Heart left ventricle (tissue), 13 donors: ENCODE data around the gene METRN.

Source experiments
- POLR2A ChIP-seq, 2 donors: fragments of 450-650 bp; IDR thresholded peaks; one replicate each; pipeline ENCODE4 v1.6.1; 2017; ENCODE audit warnings: antibody characterized with exemption in 2 of 2, mild to moderate bottlenecking in 2 of 2, moderate library complexity in 2 of 2
- TF ChIP-seq, protein P1 (sequence below), 12 donors: fragments of 200-600 bp; sonication (generic) in 4 of 12; IDR thresholded peaks; one replicate each; pipeline versions ENCODE4 v1.5.0 to v1.8.0; 2018 to 2022; ENCODE audit warnings: antibody characterized with exemption in 12 of 12, mild to moderate bottlenecking in 5 of 12
- donor health status: ischemic (EF 13 %, LVEDD 7.1; RV severe dilation, severe dysfunction).
- donor health status: DM: no; HTN: yes; CAD: no.
- donor health status: DM: no; HTN: no; CAD: no.
- donor health status: ischemic (EF 25% LVEDD 6.9; RV normal size, moderate dysfunction).
- donor health status: ischemic (EF 25% LVEDD 5.7; RV mildly dilated, moderate dysfunction).
- donor health status: ischemic (EF 35%, LVEDD 5.7; RV mildly dilated, moderate dysfunction).
- donor health status: nonischemic (EF 11% LVEDD 7.7; RV severe dilation, severe dysfunction).
- donor health status: DM: yes; HTN: yes; CAD: no.
- donor health status: PGD.
- donor health status: ischemic (EF 29% LVEDD 5.4; RV normal size, mild dysfunction).
- donor health status: nonischemic (EF 23%, LVEDD 6.1; RV moderate dilation, normal function).

GRCh38 chr16:693364-693763 lies 21.6 kb upstream of the METRN start:
- TF ChIP-seq, protein P1, sequence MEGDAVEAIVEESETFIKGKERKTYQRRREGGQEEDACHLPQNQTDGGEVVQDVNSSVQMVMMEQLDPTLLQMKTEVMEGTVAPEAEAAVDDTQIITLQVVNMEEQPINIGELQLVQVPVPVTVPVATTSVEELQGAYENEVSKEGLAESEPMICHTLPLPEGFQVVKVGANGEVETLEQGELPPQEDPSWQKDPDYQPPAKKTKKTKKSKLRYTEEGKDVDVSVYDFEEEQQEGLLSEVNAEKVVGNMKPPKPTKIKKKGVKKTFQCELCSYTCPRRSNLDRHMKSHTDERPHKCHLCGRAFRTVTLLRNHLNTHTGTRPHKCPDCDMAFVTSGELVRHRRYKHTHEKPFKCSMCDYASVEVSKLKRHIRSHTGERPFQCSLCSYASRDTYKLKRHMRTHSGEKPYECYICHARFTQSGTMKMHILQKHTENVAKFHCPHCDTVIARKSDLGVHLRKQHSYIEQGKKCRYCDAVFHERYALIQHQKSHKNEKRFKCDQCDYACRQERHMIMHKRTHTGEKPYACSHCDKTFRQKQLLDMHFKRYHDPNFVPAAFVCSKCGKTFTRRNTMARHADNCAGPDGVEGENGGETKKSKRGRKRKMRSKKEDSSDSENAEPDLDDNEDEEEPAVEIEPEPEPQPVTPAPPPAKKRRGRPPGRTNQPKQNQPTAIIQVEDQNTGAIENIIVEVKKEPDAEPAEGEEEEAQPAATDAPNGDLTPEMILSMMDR (IDR thresholded peaks at IDR 0.05) = no peak
- no peak for TF ChIP-seq POLR2A (IDR thresholded peaks at IDR 0.05)
